D721Med (cell line): ENCODE measurements around the gene SIX3.

ENCODE experiments used
- DNase-seq: peaks from one replicate; pipeline ENCODE4 v3.0.0; 2011; ENCODE audit warnings: low spot score; ENCODE audit not compliant: insufficient read length
- FAIRE-seq: peaks from 2 replicates; lab custom pipeline; 2011; peaks lifted over from hg19 to GRCh38; lab: Jason Lieb, UNC
- TF ChIP-seq, protein P1 (sequence below): IDR thresholded peaks from 2 replicates; pipeline ENCODE4 v1.5.1; 2012; ENCODE audit warnings: mild to moderate bottlenecking, control low read depth; ENCODE audit not compliant: insufficient read depth; ENCODE audit errors: missing control alignments

The SIX3 gene

GRCh38 chr2:44970846-44971450, 29.4 kb downstream of the SIX3 start:
- no peak for DNase-seq
- TF ChIP-seq, protein P1, sequence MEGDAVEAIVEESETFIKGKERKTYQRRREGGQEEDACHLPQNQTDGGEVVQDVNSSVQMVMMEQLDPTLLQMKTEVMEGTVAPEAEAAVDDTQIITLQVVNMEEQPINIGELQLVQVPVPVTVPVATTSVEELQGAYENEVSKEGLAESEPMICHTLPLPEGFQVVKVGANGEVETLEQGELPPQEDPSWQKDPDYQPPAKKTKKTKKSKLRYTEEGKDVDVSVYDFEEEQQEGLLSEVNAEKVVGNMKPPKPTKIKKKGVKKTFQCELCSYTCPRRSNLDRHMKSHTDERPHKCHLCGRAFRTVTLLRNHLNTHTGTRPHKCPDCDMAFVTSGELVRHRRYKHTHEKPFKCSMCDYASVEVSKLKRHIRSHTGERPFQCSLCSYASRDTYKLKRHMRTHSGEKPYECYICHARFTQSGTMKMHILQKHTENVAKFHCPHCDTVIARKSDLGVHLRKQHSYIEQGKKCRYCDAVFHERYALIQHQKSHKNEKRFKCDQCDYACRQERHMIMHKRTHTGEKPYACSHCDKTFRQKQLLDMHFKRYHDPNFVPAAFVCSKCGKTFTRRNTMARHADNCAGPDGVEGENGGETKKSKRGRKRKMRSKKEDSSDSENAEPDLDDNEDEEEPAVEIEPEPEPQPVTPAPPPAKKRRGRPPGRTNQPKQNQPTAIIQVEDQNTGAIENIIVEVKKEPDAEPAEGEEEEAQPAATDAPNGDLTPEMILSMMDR: no peak

DNA sequence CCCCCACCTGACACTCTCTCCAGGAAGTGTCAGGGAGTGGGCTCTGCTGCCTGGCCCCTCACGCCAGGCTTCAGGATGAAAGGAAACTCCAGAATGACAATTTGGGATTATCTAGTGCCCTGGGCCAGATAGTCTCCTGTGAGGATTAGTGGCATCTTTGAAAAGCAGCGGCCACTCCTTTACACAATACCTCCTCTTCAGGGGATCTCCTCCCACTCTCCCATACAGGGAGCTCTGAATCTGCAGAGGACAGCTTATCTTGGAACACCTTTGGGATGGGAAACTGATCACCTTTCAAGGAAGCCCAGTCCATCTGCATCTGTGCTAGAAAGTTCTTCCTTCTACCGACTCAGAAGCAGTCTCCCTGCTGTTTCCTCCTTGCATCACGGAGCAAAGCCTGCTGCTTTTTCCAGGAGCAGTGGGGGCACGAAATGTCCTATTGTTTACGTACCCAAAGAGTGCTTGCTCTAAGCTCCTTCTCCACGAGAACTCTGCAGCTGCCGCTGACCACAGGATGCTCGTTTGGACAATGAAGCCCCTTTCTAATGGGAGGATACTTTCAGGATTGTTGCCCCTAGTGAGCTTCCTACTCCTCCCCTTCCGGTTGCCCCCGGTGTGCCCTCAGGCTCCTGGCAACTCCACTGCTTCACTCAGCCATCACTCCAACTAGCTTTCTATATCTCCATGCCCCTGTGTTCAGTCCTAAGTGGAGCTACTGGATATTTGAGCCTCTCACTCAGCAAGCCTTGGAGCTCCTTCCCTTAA, 31.5 kb downstream of the SIX3 start:
- DNase-seq: no peak
- TF ChIP-seq, protein P1: no peak
- FAIRE-seq: no peak

More at GRCh38 chr2:44970846-44971450, 29.4 kb downstream of the SIX3 start:
- FAIRE-seq: no peak

GRCh38 chr2:44974064-44974715, 32.7 kb downstream of the SIX3 start:
- DNase-seq (peak; percentile 60), FAIRE-seq (no peak)
- TF ChIP-seq, protein P1: peak; percentile 75

- FAIRE-seq (no peak), DNase-seq (no peak)
- TF ChIP-seq, protein P1: no peak
These were observed 34.3 kb downstream of the SIX3 start for GRCh38 chr2:44975571-44976450.

GRCh38 chr2:44979581-44979980, 38.1 kb downstream of the SIX3 start:
- FAIRE-seq (no peak), DNase-seq (no peak)
- TF ChIP-seq, protein P1: no peak

GRCh38 chr2:44980751-44981713, 39.5 kb downstream of the SIX3 start:
- TF ChIP-seq, protein P1: no peak
- FAIRE-seq: no peak

More at GRCh38 chr2:44980751-44981713, 39.5 kb downstream of the SIX3 start:
- no peak for DNase-seq
